ENCODE results near the gene UBE2O.

DNA sequence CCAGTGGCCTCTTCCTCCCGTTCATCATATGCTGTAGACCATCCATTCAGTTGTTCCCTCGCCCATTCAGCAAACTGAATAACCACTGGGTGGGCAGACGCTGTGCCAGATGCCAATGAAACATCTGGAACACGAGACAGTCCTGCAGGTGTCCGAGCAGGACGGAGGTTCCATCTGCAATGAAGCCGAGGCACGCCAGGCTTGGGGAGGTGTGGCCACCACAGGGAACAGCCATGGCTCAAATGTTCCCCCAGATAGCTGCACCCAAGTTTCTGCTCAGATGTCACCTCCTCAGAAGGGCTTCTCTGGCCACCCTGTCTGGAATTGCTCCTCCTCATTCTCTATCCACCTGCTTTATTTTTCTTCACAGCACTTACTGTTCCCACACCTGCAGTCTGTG is 30.5 kb downstream of the UBE2O start:
- TF ChIP-seq, protein P1, sequence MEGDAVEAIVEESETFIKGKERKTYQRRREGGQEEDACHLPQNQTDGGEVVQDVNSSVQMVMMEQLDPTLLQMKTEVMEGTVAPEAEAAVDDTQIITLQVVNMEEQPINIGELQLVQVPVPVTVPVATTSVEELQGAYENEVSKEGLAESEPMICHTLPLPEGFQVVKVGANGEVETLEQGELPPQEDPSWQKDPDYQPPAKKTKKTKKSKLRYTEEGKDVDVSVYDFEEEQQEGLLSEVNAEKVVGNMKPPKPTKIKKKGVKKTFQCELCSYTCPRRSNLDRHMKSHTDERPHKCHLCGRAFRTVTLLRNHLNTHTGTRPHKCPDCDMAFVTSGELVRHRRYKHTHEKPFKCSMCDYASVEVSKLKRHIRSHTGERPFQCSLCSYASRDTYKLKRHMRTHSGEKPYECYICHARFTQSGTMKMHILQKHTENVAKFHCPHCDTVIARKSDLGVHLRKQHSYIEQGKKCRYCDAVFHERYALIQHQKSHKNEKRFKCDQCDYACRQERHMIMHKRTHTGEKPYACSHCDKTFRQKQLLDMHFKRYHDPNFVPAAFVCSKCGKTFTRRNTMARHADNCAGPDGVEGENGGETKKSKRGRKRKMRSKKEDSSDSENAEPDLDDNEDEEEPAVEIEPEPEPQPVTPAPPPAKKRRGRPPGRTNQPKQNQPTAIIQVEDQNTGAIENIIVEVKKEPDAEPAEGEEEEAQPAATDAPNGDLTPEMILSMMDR (conservative IDR thresholded peaks at IDR 0.05): no peak
- TF ChIP-seq ZFX (IDR thresholded peaks at IDR 0.05): no peak

Data from C4-2B (cell line).